NCI-H82 treated with DMSO at 0.1 percent for 48 hours (cell line): ENCODE data around the gene CORO1C.
A peak's percentile ranks its signal among the peaks of the same experiment; 100 is the strongest.
"Not testable (repeated sequence)": the region's sequence is repeated elsewhere in the genome, so short reads cannot be mapped to it uniquely, and the experiment has no call there.

Experiments
- DNase-seq: peaks from one replicate; lab custom pipeline; 2025; ENCODE audit not compliant: unreplicated experiment; lab: John Stamatoyannopoulos, UW

CORO1C gene

GRCh38 chr12:108620236-108620879 lies 111.0 kb downstream of the CORO1C start:
- no peak for DNase-seq

GRCh38 chr12:108619369-108620160 lies 111.8 kb downstream of the CORO1C start:
- no peak for DNase-seq

GRCh38 chr12:108618953-108619274 lies 112.4 kb downstream of the CORO1C start:
- DNase-seq: not testable (repeated sequence)

DNA sequence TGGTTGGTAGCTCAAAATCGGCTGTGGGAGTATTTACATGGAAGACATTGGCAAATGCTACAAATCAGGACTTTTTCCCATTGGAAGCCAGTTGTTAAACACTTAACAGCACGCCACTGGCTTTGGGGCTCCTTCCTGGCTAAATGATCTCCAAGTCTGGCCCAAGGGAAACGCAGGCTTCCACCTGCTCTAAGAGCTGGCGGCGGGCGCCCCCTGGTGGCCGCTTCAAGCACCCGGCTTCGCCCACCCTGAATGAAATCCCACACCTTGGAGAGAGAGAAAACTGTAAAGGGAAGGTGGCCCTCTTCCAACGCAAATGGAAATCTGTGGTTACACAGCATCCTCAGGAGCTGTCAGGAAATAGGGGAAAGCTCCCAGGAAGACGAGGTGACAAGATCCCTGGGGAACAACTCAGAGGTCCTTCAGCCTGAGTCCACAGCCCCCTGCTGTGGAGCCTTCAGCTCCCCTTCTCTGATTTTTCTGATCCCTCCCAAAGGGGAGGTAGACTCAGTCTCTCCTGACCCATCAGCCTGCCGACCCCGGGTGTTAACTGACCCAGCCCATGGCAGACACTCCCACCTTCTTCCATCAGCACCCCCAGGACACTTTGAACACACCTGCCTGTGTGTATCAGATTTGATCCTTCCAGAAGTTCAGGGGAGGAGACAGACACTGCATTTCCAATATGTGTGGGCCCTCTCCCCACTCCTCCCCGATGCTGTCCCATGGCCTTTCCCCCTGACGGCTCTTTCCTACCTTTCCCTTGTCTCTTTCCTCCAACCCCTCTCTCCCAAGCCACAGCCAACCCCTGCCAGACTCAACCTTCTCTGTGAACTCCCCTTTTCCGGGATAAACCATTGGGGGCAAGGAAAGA lies 113.0 kb downstream of the CORO1C start:
- DNase-seq: peak; percentile 16

DNA sequence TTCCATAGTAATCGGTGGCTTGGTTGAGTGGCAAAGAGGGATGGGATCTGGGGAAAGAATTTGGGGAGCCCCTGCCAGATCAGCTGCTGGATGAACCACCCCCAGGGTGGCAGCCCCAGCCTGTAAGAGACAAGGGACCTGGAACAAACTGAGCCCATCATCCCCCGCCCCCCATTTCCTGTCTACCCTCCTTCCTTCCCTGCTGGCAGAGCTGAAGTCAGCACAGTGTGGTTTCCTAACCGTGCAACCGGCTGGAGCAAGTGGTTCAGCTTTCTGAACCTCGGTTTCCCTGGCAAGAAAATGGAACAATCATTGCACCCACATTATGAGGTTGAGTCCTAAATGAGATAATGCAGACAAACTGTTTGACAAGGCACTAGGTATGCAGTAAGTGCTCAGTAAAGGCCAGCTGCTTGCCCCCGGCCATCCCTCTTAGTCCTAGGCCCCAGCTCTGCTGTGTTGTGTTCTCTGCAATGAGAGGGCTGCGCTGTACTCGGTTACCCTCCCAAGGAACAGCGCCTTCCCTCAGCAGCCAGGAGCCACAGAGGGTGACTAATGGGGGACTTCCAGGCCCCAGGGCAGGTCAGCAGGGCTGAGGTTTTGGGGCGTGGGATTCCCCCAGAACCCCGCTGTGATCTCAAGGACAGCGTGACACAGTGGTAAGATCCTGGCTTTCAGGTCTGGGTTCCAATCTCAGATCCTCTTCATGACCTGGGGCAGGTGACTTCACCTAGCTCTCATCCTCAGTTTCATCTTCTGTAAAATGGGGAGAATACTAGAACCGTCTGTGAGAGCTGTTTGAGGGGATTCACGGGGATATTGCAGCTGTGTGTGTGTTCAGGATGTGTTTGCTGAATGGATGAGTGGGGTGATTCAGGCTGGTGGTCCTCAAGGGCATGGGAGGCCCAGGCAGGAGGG lies 114.1 kb downstream of the CORO1C start:
- no peak for DNase-seq

DNA sequence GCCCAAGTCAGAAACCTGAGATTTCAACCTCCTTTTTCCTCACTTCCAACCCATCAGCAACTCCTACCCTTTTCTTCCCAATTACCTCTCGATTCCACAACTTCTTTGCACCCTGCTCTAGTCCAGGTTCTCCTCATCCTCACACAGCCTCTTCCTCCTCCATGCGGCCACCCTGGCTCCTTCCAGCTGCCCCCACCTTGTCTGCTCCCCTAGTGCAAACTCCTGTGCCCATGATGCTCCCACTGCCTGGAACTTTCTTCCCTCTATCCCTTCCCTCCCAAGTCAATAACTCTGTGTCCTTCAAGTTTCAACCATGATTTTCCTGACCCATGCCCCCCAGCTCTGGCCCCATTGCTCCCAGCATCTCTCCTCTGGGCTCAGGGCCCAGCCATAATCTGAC lies 115.0 kb downstream of the CORO1C start:
- DNase-seq: no peak

- DNase-seq: no peak
Observed at GRCh38 chr12:108615918-108616317, 115.4 kb downstream of the CORO1C start.

DNA sequence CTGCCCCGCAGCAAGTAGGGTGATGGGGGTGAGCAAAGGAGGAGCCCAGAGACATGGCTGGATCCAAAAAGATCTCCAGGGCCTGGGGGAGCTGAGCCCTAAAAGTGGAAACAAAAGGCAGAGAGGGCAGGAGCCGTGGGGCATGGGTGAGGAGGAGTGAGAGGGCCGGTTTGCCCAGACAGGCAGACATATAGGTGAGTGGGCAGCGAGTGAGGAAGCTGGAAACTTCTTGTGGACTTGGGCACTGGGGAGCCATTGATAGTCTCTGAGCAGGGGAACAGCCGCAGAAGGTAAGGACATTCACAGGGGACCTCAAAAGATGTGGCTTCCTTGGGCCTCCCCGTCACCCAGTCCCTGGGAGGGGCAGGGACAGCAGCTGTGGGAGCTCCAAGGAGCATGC lies 116.7 kb downstream of the CORO1C start:
- DNase-seq: no peak

- no peak for DNase-seq
Observed at GRCh38 chr12:108614041-108614440, 117.3 kb downstream of the CORO1C start.

- DNase-seq: no peak
Observed at GRCh38 chr12:108613548-108613947, 117.8 kb downstream of the CORO1C start.

DNA sequence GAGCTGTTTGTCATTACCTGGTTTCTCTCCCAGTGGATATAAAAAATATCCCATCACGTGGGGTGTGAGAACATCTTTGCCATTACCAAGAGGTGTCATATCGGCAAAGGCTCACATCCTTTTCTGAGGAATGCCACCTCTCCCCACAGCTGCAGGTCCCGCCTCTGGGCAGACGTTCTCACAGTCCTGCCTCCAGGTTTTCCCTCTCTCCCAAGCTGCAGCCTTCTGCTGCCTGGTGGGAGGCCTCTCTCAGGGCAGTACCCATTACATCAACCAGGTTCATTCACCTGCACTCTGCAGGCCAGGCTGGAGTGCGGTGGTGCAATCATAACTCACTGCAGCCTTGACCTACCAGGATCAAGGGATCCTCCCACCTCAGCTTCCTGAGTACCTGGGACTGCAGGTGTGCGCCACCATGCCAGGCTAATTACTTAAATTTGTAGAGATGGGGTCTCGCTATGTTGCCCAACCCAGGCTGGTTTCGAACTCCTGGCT lies 118.5 kb downstream of the CORO1C start:
- DNase-seq: no peak

GRCh38 chr12:108611884-108612415 lies 119.4 kb downstream of the CORO1C start:
- DNase-seq: no peak

- DNase-seq: no peak
Observed at GRCh38 chr12:108610856-108611605, 120.3 kb downstream of the CORO1C start.

- DNase-seq: no peak
Observed at GRCh38 chr12:108610336-108610815, 120.9 kb downstream of the CORO1C start.

GRCh38 chr12:108609537-108610335 lies 121.6 kb downstream of the CORO1C start:
- no peak for DNase-seq

DNA sequence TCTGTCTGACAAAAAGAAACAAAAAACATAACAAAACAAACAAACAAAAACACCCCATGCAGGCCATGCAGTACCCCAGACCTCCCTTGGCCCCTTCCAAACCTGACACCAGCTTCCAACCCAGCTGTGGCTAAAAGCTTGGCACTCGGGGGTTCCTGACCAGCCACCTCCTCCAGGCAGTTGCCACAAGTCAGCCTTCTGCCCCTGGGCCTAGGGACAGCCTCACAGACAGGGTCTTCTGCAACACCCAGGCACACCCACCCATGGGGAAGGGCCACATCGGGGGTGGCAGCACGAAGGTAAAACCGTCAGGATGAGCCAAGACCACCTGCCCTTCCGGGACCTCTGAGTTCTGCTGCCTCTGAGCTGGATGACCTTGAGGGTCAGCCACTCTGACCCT lies 122.7 kb downstream of the CORO1C start:
- no peak for DNase-seq

DNA sequence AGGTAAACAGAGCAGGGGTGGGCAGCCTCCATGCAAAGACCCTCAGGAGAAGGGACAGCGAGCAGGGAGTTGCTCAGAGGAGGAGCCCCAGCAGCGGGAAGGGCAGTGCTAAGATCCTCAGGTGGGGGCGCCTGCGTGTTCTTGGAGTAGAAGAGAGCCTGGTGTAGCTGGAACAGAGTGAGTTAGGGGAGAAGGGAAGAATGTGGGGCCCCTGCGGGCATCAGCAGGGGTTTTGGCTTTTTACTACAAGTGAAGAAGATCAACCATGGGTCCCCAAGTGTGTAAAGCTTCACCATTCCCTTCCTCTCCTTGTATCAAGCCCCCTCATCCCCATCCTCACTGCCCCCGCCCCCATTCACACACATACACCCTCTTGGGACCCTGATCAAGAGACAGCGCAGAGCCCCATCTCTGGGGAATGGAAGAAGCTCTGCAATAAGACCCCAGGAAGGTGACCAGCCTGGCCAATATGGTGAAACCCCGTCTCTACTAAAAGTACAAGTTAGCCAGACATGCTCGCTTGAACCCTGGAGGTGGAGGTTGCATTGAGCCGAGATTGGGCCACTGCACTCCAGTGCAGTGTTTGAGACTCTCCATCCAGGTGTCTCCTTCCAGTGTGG lies 123.2 kb downstream of the CORO1C start:
- DNase-seq: no peak

DNA sequence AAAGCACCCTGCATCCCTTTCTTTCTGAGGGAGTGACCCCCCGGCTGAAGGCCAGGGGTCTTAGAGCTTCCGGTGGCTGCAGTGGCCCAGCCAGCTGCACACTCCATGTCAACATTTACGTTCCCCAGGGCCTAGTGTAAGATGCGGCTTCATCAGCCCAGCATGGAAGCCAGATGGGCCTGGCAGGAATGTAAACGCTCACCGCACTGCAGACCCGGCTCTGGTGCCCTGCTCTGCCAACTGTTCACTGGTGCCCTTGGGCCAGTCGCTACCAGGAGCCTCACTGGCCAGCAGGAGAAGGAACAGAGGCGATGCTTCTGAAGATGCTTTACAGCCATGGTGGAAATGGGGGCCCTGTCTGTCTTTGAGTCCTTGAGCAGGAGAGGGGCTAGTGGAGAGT lies 124.8 kb downstream of the CORO1C start:
- DNase-seq: no peak
